Measurements from ENCODE around the gene CARD6. TPM values are rescaled to one million over a fixed set of nuclear protein-coding genes. Genes with fewer than 3 reads are reported as not detected.

Gene CARD6
- total and polyA plus RNA-seq, 2 of the 8 experiments (the other 6 are each of a cell fraction or from before 2014, with no cell fraction given) = 0.41 to 0.50 TPM

DNA sequence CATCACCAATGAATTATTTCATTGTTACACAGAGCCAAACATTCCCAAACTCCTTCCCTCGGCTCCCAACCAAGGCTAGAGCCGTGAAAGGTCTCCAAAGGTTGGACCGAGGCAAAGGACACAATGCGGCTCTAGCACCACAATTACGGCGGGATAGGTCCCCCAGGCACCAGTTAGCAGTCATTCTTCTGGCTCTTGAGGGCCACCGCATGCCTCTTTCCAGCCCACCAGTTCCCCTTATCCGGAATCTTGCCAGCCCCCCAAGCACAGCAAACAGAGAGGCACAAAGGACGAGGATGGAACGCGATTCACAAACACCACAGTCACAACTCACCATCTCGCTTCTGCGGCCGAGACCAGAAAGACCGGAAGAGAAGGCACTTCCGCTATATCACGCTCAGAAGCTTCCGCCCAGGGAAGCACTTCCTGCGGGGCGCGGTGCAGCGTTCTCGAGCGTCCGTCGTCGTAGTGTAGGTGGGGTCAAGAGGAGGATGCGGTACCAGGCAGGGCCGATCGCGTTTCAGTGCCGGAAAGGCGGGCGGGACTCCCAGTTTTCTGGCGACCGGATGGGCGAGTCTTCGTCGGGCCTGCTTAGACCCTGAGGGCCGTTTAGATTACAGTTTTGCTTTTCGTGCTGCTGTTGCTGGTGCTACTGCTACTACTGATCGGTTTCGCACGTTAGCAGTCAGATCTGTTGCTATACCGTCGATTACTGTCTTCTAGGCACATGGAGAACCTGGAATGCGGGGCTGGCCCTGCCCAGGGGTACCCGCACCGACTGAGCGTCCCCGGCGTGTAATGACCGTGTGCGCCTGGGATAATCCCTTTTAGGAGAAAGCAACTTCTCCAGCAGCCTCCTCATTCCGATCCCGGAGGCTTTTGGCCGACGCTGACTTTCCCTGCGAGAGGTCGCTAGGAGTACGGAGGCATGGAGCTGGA is 6.0 kb upstream of the CARD6 start, which contains the start of gene RPL37 (continued):
- TF ChIP-seq, protein P1, sequence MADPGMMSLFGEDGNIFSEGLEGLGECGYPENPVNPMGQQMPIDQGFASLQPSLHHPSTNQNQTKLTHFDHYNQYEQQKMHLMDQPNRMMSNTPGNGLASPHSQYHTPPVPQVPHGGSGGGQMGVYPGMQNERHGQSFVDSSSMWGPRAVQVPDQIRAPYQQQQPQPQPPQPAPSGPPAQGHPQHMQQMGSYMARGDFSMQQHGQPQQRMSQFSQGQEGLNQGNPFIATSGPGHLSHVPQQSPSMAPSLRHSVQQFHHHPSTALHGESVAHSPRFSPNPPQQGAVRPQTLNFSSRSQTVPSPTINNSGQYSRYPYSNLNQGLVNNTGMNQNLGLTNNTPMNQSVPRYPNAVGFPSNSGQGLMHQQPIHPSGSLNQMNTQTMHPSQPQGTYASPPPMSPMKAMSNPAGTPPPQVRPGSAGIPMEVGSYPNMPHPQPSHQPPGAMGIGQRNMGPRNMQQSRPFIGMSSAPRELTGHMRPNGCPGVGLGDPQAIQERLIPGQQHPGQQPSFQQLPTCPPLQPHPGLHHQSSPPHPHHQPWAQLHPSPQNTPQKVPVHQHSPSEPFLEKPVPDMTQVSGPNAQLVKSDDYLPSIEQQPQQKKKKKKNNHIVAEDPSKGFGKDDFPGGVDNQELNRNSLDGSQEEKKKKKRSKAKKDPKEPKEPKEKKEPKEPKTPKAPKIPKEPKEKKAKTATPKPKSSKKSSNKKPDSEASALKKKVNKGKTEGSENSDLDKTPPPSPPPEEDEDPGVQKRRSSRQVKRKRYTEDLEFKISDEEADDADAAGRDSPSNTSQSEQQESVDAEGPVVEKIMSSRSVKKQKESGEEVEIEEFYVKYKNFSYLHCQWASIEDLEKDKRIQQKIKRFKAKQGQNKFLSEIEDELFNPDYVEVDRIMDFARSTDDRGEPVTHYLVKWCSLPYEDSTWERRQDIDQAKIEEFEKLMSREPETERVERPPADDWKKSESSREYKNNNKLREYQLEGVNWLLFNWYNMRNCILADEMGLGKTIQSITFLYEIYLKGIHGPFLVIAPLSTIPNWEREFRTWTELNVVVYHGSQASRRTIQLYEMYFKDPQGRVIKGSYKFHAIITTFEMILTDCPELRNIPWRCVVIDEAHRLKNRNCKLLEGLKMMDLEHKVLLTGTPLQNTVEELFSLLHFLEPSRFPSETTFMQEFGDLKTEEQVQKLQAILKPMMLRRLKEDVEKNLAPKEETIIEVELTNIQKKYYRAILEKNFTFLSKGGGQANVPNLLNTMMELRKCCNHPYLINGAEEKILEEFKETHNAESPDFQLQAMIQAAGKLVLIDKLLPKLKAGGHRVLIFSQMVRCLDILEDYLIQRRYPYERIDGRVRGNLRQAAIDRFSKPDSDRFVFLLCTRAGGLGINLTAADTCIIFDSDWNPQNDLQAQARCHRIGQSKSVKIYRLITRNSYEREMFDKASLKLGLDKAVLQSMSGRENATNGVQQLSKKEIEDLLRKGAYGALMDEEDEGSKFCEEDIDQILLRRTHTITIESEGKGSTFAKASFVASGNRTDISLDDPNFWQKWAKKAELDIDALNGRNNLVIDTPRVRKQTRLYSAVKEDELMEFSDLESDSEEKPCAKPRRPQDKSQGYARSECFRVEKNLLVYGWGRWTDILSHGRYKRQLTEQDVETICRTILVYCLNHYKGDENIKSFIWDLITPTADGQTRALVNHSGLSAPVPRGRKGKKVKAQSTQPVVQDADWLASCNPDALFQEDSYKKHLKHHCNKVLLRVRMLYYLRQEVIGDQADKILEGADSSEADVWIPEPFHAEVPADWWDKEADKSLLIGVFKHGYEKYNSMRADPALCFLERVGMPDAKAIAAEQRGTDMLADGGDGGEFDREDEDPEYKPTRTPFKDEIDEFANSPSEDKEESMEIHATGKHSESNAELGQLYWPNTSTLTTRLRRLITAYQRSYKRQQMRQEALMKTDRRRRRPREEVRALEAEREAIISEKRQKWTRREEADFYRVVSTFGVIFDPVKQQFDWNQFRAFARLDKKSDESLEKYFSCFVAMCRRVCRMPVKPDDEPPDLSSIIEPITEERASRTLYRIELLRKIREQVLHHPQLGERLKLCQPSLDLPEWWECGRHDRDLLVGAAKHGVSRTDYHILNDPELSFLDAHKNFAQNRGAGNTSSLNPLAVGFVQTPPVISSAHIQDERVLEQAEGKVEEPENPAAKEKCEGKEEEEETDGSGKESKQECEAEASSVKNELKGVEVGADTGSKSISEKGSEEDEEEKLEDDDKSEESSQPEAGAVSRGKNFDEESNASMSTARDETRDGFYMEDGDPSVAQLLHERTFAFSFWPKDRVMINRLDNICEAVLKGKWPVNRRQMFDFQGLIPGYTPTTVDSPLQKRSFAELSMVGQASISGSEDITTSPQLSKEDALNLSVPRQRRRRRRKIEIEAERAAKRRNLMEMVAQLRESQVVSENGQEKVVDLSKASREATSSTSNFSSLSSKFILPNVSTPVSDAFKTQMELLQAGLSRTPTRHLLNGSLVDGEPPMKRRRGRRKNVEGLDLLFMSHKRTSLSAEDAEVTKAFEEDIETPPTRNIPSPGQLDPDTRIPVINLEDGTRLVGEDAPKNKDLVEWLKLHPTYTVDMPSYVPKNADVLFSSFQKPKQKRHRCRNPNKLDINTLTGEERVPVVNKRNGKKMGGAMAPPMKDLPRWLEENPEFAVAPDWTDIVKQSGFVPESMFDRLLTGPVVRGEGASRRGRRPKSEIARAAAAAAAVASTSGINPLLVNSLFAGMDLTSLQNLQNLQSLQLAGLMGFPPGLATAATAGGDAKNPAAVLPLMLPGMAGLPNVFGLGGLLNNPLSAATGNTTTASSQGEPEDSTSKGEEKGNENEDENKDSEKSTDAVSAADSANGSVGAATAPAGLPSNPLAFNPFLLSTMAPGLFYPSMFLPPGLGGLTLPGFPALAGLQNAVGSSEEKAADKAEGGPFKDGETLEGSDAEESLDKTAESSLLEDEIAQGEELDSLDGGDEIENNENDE (IDR thresholded peaks at IDR 0.05; ENCODE audit: insufficient replicate concordance, low read length) = no peak
- TF ChIP-seq NANOG (IDR thresholded peaks at IDR 0.05; ENCODE audit: insufficient read depth, low read depth, low read length, poor library complexity, severe bottlenecking) = peak; percentile 4
- no peak for TF ChIP-seq CHD1 (IDR thresholded peaks at IDR 0.05; ENCODE audit: low read depth, low read length)
- TF ChIP-seq GABPA (IDR thresholded peaks at IDR 0.05; ENCODE audit: borderline replicate concordance, insufficient read depth, low read length) = peak; percentile 98
- TF ChIP-seq SP4 (IDR thresholded peaks at IDR 0.05; ENCODE audit: low read length) = peak; percentile 88
- TF ChIP-seq GTF2F1 (IDR thresholded peaks at IDR 0.05; ENCODE audit: borderline replicate concordance, low read depth, low read length) = peak; percentile 92; the same call in 1 of the 2 replicates
- TF ChIP-seq SUZ12 (IDR thresholded peaks at IDR 0.05; ENCODE audit: low read length) = no peak
- TF ChIP-seq, protein P2, sequence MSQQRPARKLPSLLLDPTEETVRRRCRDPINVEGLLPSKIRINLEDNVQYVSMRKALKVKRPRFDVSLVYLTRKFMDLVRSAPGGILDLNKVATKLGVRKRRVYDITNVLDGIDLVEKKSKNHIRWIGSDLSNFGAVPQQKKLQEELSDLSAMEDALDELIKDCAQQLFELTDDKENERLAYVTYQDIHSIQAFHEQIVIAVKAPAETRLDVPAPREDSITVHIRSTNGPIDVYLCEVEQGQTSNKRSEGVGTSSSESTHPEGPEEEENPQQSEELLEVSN (IDR thresholded peaks at IDR 0.05) = peak; percentile 78

Measured in H1 (cell line).